Astrocyte (in vitro differentiated cells and primary cell): ENCODE data around the gene PTPRT. TPM values are rescaled to one million over a fixed set of nuclear protein-coding genes. Genes with fewer than 3 reads are reported as not detected.

Experiments used
- DNase-seq: peaks from one replicate; pipeline ENCODE4 v3.0.0-alpha.2; 2010; ENCODE audit warnings: low read depth
- FAIRE-seq: peaks from 2 replicates; lab custom pipeline; 2011; peaks lifted over from hg19 to GRCh38; lab: Jason Lieb, UNC
- H2AFZ ChIP-seq: 2 replicates; pipeline ENCODE4 v1.6.0; 2012; ENCODE audit warnings: low read depth, low read length, inconsistent platforms
- H3K27ac ChIP-seq: 2 replicates; pipeline ENCODE4 v1.5.1; 2011; ENCODE audit warnings: low read depth, low read length, inconsistent platforms
- H3K27me3 ChIP-seq: 2 replicates; pipeline ENCODE4 v1.6.0; 2011; ENCODE audit warnings: low read length, inconsistent platforms; ENCODE audit not compliant: insufficient read depth
- H3K36me3 ChIP-seq: 2 replicates; pipeline ENCODE4 v1.5.1; 2011; ENCODE audit warnings: low read length, inconsistent platforms; ENCODE audit not compliant: insufficient read depth
- H3K4me1 ChIP-seq: 2 replicates; pipeline ENCODE4 v1.5.1; 2011; ENCODE audit warnings: low read length, inconsistent platforms; ENCODE audit not compliant: insufficient read depth
- H3K4me2 ChIP-seq: 2 replicates; pipeline ENCODE4 v1.6.0; 2012; ENCODE audit warnings: low read length, inconsistent platforms
- H3K4me3 ChIP-seq: 2 replicates; pipeline ENCODE4 v1.5.1; 2011; ENCODE audit warnings: low read depth, mild to moderate bottlenecking, low read length, inconsistent platforms; ENCODE audit not compliant: insufficient read depth
- H3K79me2 ChIP-seq: 2 replicates; pipeline ENCODE4 v1.6.0; 2012; ENCODE audit warnings: mild to moderate bottlenecking, low read length, inconsistent platforms; ENCODE audit not compliant: insufficient read depth
- H3K9ac ChIP-seq: 2 replicates; pipeline ENCODE4 v1.6.0; 2012; ENCODE audit warnings: mild to moderate bottlenecking, low read length, inconsistent platforms
- H3K9me3 ChIP-seq: 2 replicates; pipeline ENCODE4 v1.5.1; 2012; ENCODE audit warnings: low read depth, mild to moderate bottlenecking, low read length, inconsistent platforms; ENCODE audit not compliant: insufficient read depth
- H4K20me1 ChIP-seq: 2 replicates; pipeline ENCODE4 v1.6.0; 2012; ENCODE audit warnings: low read length, inconsistent platforms; ENCODE audit not compliant: insufficient read depth
- H3K27ac Mint-ChIP-seq: one replicate; pipeline ENCODE4 v1.8.0; 2021; ENCODE audit warnings: mild to moderate bottlenecking, mixed read lengths; ENCODE audit not compliant: unreplicated experiment
- H3K27me3 Mint-ChIP-seq: one replicate; pipeline ENCODE4 v1.8.0; 2021; ENCODE audit warnings: low read depth, mixed read lengths; ENCODE audit not compliant: unreplicated experiment
- H3K36me3 Mint-ChIP-seq: one replicate; pipeline ENCODE4 v1.8.0; 2021; ENCODE audit warnings: low read depth, mixed read lengths; ENCODE audit not compliant: unreplicated experiment
- H3K4me1 Mint-ChIP-seq: one replicate; pipeline ENCODE4 v1.8.0; 2021; ENCODE audit warnings: low read depth, mixed read lengths; ENCODE audit not compliant: unreplicated experiment
- H3K4me3 Mint-ChIP-seq: one replicate; pipeline ENCODE4 v1.8.0; 2021; ENCODE audit warnings: mild to moderate bottlenecking, moderate library complexity, mixed read lengths; ENCODE audit not compliant: unreplicated experiment
- H3K9me3 Mint-ChIP-seq: one replicate; pipeline ENCODE4 v1.8.0; 2021; ENCODE audit warnings: mild to moderate bottlenecking, mixed read lengths; ENCODE audit not compliant: unreplicated experiment
- EZH2 ChIP-seq: IDR thresholded peaks from 2 replicates; pipeline ENCODE4 v1.6.1; 2012; ENCODE audit warnings: mild to moderate bottlenecking, low read length, inconsistent platforms; ENCODE audit not compliant: insufficient read depth
- total RNA-seq: library from RNA; stranded (reverse); gene quantifications from 2 replicates; pipeline ENCODE4 v1.2.1, GENCODE V29; 2021
- TF ChIP-seq, protein P1 (sequence below): IDR thresholded peaks from 2 replicates; pipeline ENCODE4 v1.5.1; 2011; ENCODE audit warnings: low read depth, mild to moderate bottlenecking, inconsistent platforms, low read length, moderate library complexity; ENCODE audit not compliant: insufficient read depth

PTPRT gene
- total RNA-seq, 1 donor from 2014 or later: 0.25 TPM

DNA sequence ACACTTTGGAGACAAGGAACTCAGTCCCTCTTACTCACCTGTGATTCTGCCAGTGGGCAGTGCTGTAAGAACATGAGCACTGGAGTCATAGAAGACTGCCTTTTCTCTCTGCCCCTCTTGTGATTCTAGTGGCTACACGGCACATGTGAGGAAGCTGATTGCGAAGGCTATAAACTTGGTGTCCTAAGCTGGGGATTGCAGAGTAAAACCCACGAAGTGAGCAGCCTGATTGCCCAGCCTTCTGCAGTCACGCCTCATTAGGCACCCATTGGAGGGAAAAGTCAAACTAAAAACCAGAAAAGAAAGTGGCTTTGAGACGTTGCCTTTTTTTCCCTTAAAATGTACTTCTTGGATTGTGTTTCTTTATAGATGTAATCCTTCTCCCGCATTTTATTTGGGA lies 823.1 kb downstream of the PTPRT start:
- no peaks in the 10 kb centered on the region for H3K79me2 ChIP-seq
- Mint-ChIP-seq H3K27me3 (no peaks in the 10 kb centered on the region), H3K27ac (no peak overlapping the region), H3K36me3 (no peaks in the 10 kb centered on the region), H3K4me3 (no peak overlapping the region), H3K9me3 (peaks cover 12% of the 10 kb centered on the region), H3K4me1 (no peaks in the 10 kb centered on the region)
- H3K36me3 ChIP-seq: no peaks in the 10 kb centered on the region
- H3K27ac ChIP-seq: no peak overlapping the region
- DNase-seq: no peak
- no peaks in the 10 kb centered on the region for H4K20me1 ChIP-seq
- H3K9me3 ChIP-seq: peaks cover 11% of the 10 kb centered on the region
- TF ChIP-seq, protein P1, sequence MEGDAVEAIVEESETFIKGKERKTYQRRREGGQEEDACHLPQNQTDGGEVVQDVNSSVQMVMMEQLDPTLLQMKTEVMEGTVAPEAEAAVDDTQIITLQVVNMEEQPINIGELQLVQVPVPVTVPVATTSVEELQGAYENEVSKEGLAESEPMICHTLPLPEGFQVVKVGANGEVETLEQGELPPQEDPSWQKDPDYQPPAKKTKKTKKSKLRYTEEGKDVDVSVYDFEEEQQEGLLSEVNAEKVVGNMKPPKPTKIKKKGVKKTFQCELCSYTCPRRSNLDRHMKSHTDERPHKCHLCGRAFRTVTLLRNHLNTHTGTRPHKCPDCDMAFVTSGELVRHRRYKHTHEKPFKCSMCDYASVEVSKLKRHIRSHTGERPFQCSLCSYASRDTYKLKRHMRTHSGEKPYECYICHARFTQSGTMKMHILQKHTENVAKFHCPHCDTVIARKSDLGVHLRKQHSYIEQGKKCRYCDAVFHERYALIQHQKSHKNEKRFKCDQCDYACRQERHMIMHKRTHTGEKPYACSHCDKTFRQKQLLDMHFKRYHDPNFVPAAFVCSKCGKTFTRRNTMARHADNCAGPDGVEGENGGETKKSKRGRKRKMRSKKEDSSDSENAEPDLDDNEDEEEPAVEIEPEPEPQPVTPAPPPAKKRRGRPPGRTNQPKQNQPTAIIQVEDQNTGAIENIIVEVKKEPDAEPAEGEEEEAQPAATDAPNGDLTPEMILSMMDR: no peak
- TF ChIP-seq EZH2: no peak
- no peak for FAIRE-seq
- H3K4me2 ChIP-seq: no peak overlapping the region
- H3K4me1 ChIP-seq: no peaks in the 10 kb centered on the region
- H3K9ac ChIP-seq: no peak overlapping the region
- no peak overlapping the region for H3K4me3 ChIP-seq
- H3K27me3 ChIP-seq: no peaks in the 10 kb centered on the region
- no peak overlapping the region for H2AFZ ChIP-seq

DNA sequence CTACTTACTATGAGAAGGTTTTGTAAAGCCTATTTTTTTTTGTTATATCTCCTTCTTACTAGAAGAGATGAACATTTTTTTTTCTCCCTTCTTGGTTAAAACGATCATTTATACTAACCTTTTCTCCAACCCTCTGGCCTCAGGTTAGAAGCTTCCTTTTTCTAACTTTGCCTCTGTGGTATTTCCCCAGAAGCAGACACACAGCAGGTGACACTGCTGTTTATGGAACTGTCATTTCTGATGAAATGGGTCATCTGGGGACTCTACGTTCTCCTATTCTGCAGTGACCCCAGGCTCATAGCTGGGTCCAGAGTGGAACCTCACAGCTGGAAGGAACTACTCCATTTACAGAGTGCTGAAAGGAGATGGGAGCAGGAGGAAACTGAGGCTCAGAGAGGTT lies 825.3 kb downstream of the PTPRT start:
- Histone ChIP-seq H3K4me3 (no peak overlapping the region), H4K20me1 (no peaks in the 10 kb centered on the region), H3K27me3 (no peaks in the 10 kb centered on the region), H3K27ac (no peak overlapping the region), H3K79me2 (no peaks in the 10 kb centered on the region), H2AFZ (no peak overlapping the region), H3K4me2 (no peak overlapping the region), H3K36me3 (no peaks in the 10 kb centered on the region), H3K9ac (no peak overlapping the region), H3K9me3 (peaks cover 5% of the 10 kb centered on the region), H3K4me1 (no peaks in the 10 kb centered on the region)
- no peaks in the 10 kb centered on the region for H3K27me3 Mint-ChIP-seq
- FAIRE-seq (no peak), DNase-seq (no peak)
- H3K36me3 Mint-ChIP-seq: no peaks in the 10 kb centered on the region
- H3K9me3 Mint-ChIP-seq: peaks cover 11% of the 10 kb centered on the region
- H3K4me1 Mint-ChIP-seq: no peaks in the 10 kb centered on the region
- H3K4me3 Mint-ChIP-seq: no peak overlapping the region
- no peak for TF ChIP-seq EZH2
- TF ChIP-seq, protein P1: no peak
- H3K27ac Mint-ChIP-seq: no peak overlapping the region

DNA sequence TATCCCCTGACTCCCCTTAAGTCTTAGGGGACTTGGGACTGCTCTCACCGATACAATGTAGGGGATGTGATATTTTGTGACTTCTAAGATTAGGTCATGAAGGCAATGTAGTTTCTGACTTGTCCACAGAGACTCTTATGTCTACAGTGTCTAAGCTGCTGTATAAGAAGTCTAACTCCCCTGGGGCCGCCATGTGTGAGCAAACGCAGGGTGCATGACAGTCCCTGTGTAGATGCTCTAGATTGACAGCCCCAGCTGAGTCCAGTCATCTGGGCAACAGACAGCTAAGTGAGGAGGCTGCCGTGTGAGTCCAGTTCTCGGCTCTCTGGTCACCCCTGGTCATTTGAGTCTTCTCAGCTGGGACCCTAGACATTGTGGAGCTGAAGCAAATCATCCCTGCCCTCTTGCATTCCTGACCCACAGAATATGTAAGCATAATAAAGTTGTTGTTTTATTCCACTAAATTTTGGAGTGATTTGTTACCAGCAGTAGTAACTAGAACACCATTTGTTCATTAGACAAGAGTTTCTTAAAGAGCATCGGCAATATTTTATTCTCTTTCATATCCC lies 828.2 kb downstream of the PTPRT start:
- DNase-seq (no peak), FAIRE-seq (no peak)
- Histone ChIP-seq H3K27me3 (no peaks in the 10 kb centered on the region), H4K20me1 (no peaks in the 10 kb centered on the region), H3K4me1 (no peaks in the 10 kb centered on the region), H2AFZ (no peak overlapping the region), H3K4me2 (no peak overlapping the region), H3K27ac (no peak overlapping the region), H3K79me2 (no peaks in the 10 kb centered on the region), H3K4me3 (no peak overlapping the region), H3K9me3 (peaks cover 3% of the 10 kb centered on the region), H3K9ac (no peak overlapping the region), H3K36me3 (no peaks in the 10 kb centered on the region)
- peaks cover 9% of the 10 kb centered on the region for H3K9me3 Mint-ChIP-seq
- H3K27ac Mint-ChIP-seq: no peak overlapping the region
- no peak for TF ChIP-seq EZH2
- TF ChIP-seq, protein P1: no peak
- no peaks in the 10 kb centered on the region for H3K27me3 Mint-ChIP-seq
- no peaks in the 10 kb centered on the region for H3K36me3 Mint-ChIP-seq
- no peaks in the 10 kb centered on the region for H3K4me1 Mint-ChIP-seq
- no peak overlapping the region for H3K4me3 Mint-ChIP-seq
